GM21619 (cell line): ENCODE results near the gene CBFA2T3.

ENCODE experiments used
- ATAC-seq: cut with Tn5 transposase; IDR thresholded peaks from one replicate; pipeline ENCODE4 v1.9.1; 2021; ENCODE audit not compliant: unreplicated experiment

CBFA2T3 gene

DNA sequence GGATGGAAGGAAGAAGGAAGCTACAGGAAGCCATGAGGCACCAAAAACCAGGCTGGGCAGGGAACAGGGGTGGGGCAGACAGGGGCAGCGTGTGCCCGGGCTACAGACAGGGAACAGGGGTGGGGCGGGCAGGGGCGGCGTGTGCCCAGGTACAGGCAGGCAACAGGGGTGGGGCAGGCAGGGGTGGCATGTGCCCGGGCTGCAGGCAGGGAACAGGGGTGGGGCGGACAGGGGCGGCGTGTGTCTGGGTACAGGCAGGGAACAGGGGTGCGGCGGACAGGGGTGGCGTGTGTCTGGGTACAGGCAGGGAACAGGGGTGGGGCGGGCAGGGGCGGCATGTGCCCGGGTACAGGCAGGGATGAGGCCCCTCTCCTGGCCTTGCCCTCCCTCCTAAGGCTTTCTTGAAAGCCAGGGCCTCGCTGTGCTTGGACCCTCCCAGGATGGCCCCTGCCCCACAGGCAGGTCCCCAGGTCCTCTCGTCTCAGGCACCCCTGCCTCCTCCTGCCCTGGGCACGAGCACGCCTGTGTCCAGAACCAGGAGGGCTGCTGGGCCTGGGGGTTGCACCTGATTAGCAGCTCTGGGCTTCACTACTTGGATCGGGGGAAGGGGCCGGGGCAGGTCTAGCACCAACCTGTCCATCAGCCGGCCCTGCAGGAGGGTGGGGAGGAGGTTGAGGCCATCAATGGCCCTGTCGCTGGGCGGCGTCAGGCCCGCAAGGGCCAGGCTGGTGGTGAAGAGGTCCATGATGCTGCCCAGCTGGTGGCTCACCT is 150.8 kb downstream of the CBFA2T3 start:
- no peak for ATAC-seq

DNA sequence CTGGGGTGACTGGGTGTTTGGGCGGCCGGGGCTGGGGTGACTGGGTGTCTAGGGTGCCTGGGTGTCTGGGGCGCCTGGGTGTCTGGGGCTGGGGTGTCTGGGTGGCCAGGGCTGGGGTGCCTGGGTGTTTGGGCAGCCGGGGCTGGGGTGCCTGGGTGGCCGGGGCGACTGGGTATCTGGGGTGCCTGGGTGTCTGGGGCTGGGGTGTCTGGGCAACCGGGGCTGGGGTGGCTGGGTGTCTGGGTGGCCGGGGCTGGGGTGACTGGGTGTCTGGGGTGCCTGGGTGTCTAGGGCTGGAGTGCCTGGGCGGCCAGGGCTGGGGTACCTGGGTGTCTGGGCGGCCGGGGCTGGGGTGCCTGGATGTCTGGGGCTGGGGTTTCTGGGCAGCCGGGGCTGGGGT is 151.9 kb downstream of the CBFA2T3 start:
- no peak for ATAC-seq
